Esophagus squamous epithelium (tissue), 5 donors: ENCODE results near the gene TYRO3. TPM values are rescaled to one million over a fixed set of nuclear protein-coding genes. Genes with fewer than 3 reads are reported as not detected.

Experiments
- DNase-seq: peaks from one replicate; lab custom pipeline; 2025; lab: John Stamatoyannopoulos, UW
- H3K27ac ChIP-seq, 4 donors: fragments of 200-600 bp; sonication (generic); one replicate each; pipeline ENCODE4 v1.5.1; 2016 to 2019; ENCODE audit warnings: mild to moderate bottlenecking in 1 of 4
- H3K27me3 ChIP-seq, 4 donors: fragments of 200-600 bp; sonication (generic); 1 replicate in 3 of 4; 2 replicates in 1 of 4; pipeline versions ENCODE4 v1.5.1 to v1.6.0; 2017 to 2021; ENCODE audit warnings: antibody characterized with exemption in 1 of 4
- H3K36me3 ChIP-seq, 3 donors: fragments of 200-600 bp; sonication (generic); one replicate each; pipeline ENCODE4 v1.5.1; 2016 to 2019
- H3K4me1 ChIP-seq, 3 donors: fragments of 200-600 bp; sonication (generic); one replicate each; pipeline ENCODE4 v1.5.1; 2017 to 2019
- H3K4me3 ChIP-seq, 4 donors: fragments of 200-600 bp; sonication (generic); 1 replicate in 3 of 4; 2 replicates in 1 of 4; pipeline ENCODE4 v1.5.1; 2016 to 2019; ENCODE audit warnings: mild to moderate bottlenecking in 2 of 4, moderate library complexity in 1 of 4
- H3K9me3 ChIP-seq, 3 donors: fragments of 200-600 bp; sonication (generic); one replicate each; pipeline ENCODE4 v1.5.1; 2016 to 2019
- POLR2A ChIP-seq, 4 donors: fragments of 450-650 bp; IDR thresholded peaks; one replicate each; pipeline ENCODE4 v1.6.1; 2017; ENCODE audit warnings: antibody characterized with exemption in 4 of 4, mild to moderate bottlenecking in 4 of 4, moderate library complexity in 3 of 4
- WGBS, 2 donors: methylation state at CpG; one replicate each; pipeline ENCODE4 v1.1.5; 2018; 5-methylcytosine and 5-hydroxymethylcytosine counted together
- intact Hi-C: fragments of 100-400 bp; cut with DNase I; formaldehyde crosslinking; loops from one replicate; pipeline ENCODE4 v1.15.0; 2022
- total RNA-seq, 4 donors: library from RNA; depleted of rRNA; stranded (reverse); fragments of >200 nt; gene quantifications; one replicate each; pipeline ENCODE4 v1.1.0, GENCODE V29; 2016
- TF ChIP-seq, protein P1 (sequence below), 6 experiments: fragments of 450-650 bp in 4 of 6; fragments of 200-600 bp in 2 of 6; sonication (generic) in 2 of 6; IDR thresholded peaks; one replicate each; pipeline ENCODE4 v1.5.1; 2016 to 2019; ENCODE audit warnings: antibody characterized with exemption in 6 of 6, mild to moderate bottlenecking in 4 of 6, moderate library complexity in 4 of 6
- donor health status: DM: yes; HTN: yes; CAD: no.

Gene TYRO3
- total RNA-seq, 4 donors from 2014 or later: 6.5 to 16.9 (median 11.2) TPM

DNA sequence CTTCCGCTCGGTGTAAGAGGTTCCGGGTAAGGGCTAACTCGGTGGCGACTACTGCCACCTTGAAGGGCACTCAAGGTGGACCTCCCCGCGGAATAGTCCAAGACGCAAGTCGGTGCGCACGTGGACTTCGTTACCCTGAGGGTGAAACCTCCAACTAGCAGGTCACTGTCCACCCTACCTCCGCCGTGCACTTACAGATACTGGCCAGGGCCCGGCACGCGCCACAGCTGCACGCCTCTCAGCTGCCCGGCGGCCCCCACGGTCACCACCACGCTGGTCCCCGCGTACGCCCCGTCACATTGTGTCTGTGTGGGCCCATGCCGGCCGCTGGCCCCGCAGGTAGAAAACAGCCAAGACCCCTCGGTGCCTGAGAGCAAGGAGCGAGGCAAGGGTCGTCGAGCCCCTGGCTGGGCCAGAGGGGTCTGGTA lies 46.5 kb upstream of the TYRO3 start:
- peaks cover 7 to 62% (median 21%) of the 10 kb centered on the region in 4 donors for H3K27me3 ChIP-seq
- TF ChIP-seq, protein P1, sequence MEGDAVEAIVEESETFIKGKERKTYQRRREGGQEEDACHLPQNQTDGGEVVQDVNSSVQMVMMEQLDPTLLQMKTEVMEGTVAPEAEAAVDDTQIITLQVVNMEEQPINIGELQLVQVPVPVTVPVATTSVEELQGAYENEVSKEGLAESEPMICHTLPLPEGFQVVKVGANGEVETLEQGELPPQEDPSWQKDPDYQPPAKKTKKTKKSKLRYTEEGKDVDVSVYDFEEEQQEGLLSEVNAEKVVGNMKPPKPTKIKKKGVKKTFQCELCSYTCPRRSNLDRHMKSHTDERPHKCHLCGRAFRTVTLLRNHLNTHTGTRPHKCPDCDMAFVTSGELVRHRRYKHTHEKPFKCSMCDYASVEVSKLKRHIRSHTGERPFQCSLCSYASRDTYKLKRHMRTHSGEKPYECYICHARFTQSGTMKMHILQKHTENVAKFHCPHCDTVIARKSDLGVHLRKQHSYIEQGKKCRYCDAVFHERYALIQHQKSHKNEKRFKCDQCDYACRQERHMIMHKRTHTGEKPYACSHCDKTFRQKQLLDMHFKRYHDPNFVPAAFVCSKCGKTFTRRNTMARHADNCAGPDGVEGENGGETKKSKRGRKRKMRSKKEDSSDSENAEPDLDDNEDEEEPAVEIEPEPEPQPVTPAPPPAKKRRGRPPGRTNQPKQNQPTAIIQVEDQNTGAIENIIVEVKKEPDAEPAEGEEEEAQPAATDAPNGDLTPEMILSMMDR (IDR thresholded peaks at IDR 0.05): no peak
- no peak for TF ChIP-seq POLR2A (IDR thresholded peaks at IDR 0.05)
- DNase-seq: no peak
- peak overlapping the region; percentile 2 to 60 (median 40) for H3K4me3 ChIP-seq
- no peaks in the 10 kb centered on the region for H3K9me3 ChIP-seq
- peaks cover 21 to 42% (median 27%) of the 10 kb centered on the region in 3 donors for H3K4me1 ChIP-seq
- intact Hi-C loops: no loop called here
- peaks cover 0 to 5% (median 0%) of the 10 kb centered on the region in 3 donors for H3K36me3 ChIP-seq
- no peak overlapping the region for H3K27ac ChIP-seq
- 5 to 14% methylated on average over 5 to 17 of the region's 33 CpGs for WGBS, 2 donors

DNA sequence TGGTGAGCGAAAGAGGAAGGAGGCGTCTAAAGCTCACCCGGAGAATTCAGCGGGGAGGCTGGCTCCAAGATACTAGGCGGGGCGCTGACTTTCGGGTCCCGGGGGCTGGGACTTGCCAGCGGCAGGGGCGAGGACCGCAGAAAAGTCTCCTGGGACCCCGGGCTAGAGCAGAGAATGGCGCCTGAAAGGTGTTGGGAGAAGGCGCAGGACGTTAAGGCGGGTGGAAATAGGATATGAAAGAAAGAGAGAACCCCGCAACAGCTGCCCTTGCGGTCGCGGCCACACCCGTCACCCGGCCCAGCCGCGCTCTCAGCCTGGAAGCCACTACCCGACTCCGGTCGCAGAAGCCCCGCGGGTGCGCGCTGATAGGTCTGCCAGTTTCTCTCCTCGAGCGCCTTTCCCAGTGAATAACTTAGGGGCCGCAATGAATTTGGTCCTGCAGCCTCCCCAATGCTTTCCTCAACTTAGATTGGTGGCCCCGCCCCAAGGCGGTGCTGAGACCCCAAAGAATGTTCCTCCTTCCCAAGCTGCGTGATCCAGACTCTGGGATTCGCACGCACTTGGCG lies 46.0 kb upstream of the TYRO3 start:
- DNase-seq: no peak
- intact Hi-C loops: no loop called here
- WGBS, 2 donors: 3 to 6% methylated on average over 9 to 30 of the region's 40 CpGs
- H3K36me3 ChIP-seq: peaks cover 0 to 10% (median 0%) of the 10 kb centered on the region in 3 donors
- H3K4me3 ChIP-seq: peak overlapping the region; percentile 2 to 60 (median 40)
- peaks cover 21 to 40% (median 27%) of the 10 kb centered on the region in 3 donors for H3K4me1 ChIP-seq
- H3K9me3 ChIP-seq: no peaks in the 10 kb centered on the region
- no peak for TF ChIP-seq POLR2A (IDR thresholded peaks at IDR 0.05)
- H3K27ac ChIP-seq: no peak overlapping the region
- H3K27me3 ChIP-seq: peaks cover 7 to 62% (median 21%) of the 10 kb centered on the region in 4 donors

DNA sequence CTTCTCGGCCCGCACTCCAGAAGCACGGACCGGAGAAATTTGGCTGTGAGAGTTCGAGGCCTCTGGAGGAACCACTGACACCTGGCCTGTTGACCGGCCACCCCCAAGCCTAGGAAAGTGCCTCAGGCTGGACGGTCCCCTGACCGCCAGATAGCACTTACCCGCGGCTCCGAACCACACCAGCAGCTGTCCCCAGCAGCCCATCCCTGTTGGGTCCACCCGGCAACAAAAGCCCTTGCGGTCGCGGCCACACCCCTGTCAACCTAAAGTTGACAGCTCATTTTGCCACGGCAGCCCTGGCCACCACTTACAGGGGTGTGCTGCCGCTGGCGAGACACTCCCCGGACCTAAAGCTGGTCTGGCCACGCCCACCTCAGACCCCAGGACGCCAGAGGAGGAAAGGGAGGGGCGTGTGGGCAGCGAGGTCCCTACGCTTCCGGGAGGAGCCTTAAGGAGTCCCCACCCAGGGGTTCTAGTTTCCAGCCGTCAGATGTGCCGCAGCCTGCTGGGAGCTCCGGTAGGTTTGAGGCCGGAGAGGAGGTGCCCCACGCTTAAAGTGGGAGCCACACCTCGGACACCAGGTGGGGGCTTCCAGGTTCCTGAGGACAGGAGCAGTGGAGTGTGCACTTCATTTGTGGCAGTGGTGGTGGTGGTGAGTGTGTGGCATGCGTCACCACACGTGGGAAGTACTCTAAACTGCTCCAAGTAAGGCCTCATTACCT lies 45.3 kb upstream of the TYRO3 start, which contains the start of gene LTK:
Gene LTK (minus strand): TSS at position 322 of the 722 bp plus-strand sequence. CDS start 118 bp downstream, at position 204.
- peaks cover 0 to 11% (median 0%) of the 10 kb centered on the region in 3 donors for H3K36me3 ChIP-seq
- intact Hi-C loops: no loop called here
- H3K4me1 ChIP-seq: peaks cover 21 to 36% (median 27%) of the 10 kb centered on the region in 3 donors
- 5% methylated on average over 11 of the region's 33 CpGs; no CpG with 5 or more reads in 1 of the 2 donors for WGBS, 2 donors
- TF ChIP-seq POLR2A (IDR thresholded peaks at IDR 0.05): no peak
- TF ChIP-seq, protein P1 (IDR thresholded peaks at IDR 0.05): no peak
- peak within 1 kb of the TSS; percentile 2 to 60 (median 40) for H3K4me3 ChIP-seq
- DNase-seq: no peak
- H3K27ac ChIP-seq: no peak within 1 kb of the TSS
- H3K27me3 ChIP-seq: peaks cover 7 to 60% (median 21%) of the 10 kb centered on the region in 4 donors
- no peaks in the 10 kb centered on the region for H3K9me3 ChIP-seq

DNA sequence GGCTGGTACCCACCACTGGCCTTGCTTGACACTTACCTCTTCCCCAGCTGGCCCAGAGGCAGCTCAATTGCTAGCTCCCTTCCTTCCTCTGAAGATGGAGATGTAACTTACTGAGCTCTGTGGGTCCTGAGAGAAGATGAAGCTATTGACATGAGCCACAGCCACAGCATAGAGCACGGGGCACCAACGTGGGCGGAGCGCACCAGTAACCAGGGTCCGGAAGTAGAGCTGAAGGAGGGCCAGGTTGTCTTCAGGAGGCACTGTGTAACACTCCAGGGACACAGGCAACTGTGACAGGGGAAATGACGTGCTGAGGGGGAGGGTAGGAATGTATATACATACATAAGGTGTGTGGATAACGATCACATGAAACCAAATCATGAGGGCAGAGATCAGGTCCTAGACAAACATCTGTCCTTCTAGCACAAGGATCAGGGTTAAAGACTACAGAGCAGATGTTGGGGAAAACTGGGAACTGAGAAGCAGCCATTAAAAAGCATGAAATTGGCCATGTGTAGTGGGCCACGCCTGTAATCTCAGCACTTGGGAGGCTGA lies 41.0 kb upstream of the TYRO3 start:
- WGBS, 2 donors: 86 to 92% methylated on average over 3 to 4 of the region's 8 CpGs
- no peak overlapping the region for H3K4me3 ChIP-seq
- H3K27me3 ChIP-seq: peaks cover 0 to 17% (median 5%) of the 10 kb centered on the region in 4 donors
- H3K4me1 ChIP-seq: peaks cover 10 to 14% (median 10%) of the 10 kb centered on the region in 3 donors
- no peak overlapping the region for H3K27ac ChIP-seq
- TF ChIP-seq, protein P1 (IDR thresholded peaks at IDR 0.05): no peak
- no peak for TF ChIP-seq POLR2A (IDR thresholded peaks at IDR 0.05)
- no peak for DNase-seq
- H3K9me3 ChIP-seq: no peaks in the 10 kb centered on the region
- intact Hi-C loops: no loop called here
- H3K36me3 ChIP-seq: peaks cover 0 to 43% (median 2%) of the 10 kb centered on the region in 3 donors

DNA sequence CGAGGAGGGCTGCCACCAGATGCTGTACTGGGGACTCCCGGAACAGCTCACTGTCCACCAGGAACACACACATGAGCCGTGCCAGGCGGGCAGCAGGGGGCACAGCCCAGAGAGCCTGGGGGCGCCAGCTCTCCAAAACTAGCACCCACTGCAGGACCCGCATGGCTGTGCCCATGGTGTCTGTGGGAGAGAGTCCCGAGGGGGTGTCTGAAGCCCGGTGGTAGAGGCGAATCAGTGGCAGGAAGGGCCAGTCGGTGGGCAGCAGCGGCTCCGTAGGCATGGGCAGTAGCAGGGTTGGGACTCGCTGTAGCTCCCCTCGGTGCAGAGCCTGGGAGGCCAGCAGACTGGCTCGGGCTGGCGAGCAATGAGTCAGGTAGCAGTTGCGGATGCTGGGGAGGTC lies 38.4 kb upstream of the TYRO3 start:
- Histone ChIP-seq H3K27me3 (no peaks in the 10 kb centered on the region), H3K36me3 (peaks cover 0 to 70% (median 5%) of the 10 kb centered on the region in 3 donors), H3K4me3 (no peak overlapping the region), H3K9me3 (no peaks in the 10 kb centered on the region), H3K4me1 (peaks cover 0 to 5% (median 0%) of the 10 kb centered on the region in 3 donors), H3K27ac (no peak overlapping the region)
- DNase-seq: no peak
- intact Hi-C loops: no loop called here
- 95% methylated on average over 12 of the region's 17 CpGs; no CpG with 5 or more reads in 1 of the 2 donors for WGBS, 2 donors
- TF ChIP-seq POLR2A (IDR thresholded peaks at IDR 0.05): no peak
- TF ChIP-seq, protein P1 (IDR thresholded peaks at IDR 0.05): no peak
